ENCODE data around the gene CENPP. TPM values are rescaled to one million over a fixed set of nuclear protein-coding genes. Genes with fewer than 3 reads are reported as not detected.
A peak's percentile ranks its signal among the peaks of the same experiment; 100 is the strongest.

CENPP gene
- total and polyA plus RNA-seq, 4 donors: 0.62 to 8.7 (median 1.3) TPM

DNA sequence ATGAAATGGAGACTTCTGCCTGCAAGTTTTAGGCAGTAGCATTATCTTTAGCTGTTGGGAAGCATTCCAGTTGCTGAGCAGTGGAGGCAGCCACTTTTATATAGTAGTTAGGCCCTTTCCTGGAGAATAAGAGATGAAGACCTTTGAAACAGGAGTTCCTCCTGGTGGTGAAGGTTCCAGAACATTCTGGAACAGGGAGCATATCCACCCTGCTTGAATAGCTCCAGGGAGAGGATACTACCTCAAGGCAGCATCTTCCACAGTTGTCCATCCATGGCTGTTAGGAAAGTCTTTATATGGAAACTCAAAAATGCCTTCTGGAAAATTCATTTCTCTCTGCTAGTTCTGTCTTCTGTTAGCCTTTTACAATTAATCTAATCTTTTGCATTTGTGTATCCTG is 153.6 kb downstream of the CENPP start:
- Histone ChIP-seq H3K9me3 (ENCODE audit: control insufficient read depth in 4 of 4, low read length in 3 of 4) (no peaks in the 10 kb centered on the region), H3K4me3 (ENCODE audit: low read depth in 1 of 3, low read length in 3 of 3) (no peak overlapping the region), H3K4me1 (ENCODE audit: control insufficient read depth in 4 of 4, insufficient read depth in 4 of 4, low read length in 3 of 4) (no peaks in the 10 kb centered on the region), H3K27ac (ENCODE audit: low read depth in 1 of 2, low read length in 2 of 2) (peak overlapping the region in 1 of 2 donors; percentile 32), H3K36me3 (ENCODE audit: control insufficient read depth in 4 of 4, insufficient read depth in 3 of 4, low read depth in 1 of 4, low read length in 3 of 4) (no peaks in the 10 kb centered on the region), H3K27me3 (ENCODE audit: control insufficient read depth in 4 of 4, insufficient read depth in 4 of 4, low read length in 3 of 4) (no peaks in the 10 kb centered on the region), H3K9ac (ENCODE audit: low read depth in 1 of 2, low read length in 2 of 2) (no peak overlapping the region)
- no peak for TF ChIP-seq FOXA1 (IDR thresholded peaks at IDR 0.05)
- TF ChIP-seq JUND (IDR thresholded peaks at IDR 0.05): no peak
- TF ChIP-seq, protein P1, sequence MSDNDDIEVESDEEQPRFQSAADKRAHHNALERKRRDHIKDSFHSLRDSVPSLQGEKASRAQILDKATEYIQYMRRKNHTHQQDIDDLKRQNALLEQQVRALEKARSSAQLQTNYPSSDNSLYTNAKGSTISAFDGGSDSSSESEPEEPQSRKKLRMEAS (IDR thresholded peaks at IDR 0.05): no peak
- TF ChIP-seq RAD21 (IDR thresholded peaks at IDR 0.05): no peak
- no peak for TF ChIP-seq FOXA2 (IDR thresholded peaks at IDR 0.05)
- TF ChIP-seq, protein P2, sequence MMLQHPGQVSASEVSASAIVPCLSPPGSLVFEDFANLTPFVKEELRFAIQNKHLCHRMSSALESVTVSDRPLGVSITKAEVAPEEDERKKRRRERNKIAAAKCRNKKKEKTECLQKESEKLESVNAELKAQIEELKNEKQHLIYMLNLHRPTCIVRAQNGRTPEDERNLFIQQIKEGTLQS (IDR thresholded peaks at IDR 0.05): no peak
- TF ChIP-seq GABPA (IDR thresholded peaks at IDR 0.05 in 1 of 2, conservative IDR thresholded peaks at IDR 0.05 in 1 of 2): no peak
- no peak for TF ChIP-seq RXRA (IDR thresholded peaks at IDR 0.05)
- TF ChIP-seq HNF4A (conservative IDR thresholded peaks at IDR 0.05): no peak
- TF ChIP-seq CTCF (IDR thresholded peaks at IDR 0.05; ENCODE audit: low read depth, low read length, missing input control): no peak
- TF ChIP-seq YY1 (IDR thresholded peaks at IDR 0.05): no peak
- TF ChIP-seq, protein P3, sequence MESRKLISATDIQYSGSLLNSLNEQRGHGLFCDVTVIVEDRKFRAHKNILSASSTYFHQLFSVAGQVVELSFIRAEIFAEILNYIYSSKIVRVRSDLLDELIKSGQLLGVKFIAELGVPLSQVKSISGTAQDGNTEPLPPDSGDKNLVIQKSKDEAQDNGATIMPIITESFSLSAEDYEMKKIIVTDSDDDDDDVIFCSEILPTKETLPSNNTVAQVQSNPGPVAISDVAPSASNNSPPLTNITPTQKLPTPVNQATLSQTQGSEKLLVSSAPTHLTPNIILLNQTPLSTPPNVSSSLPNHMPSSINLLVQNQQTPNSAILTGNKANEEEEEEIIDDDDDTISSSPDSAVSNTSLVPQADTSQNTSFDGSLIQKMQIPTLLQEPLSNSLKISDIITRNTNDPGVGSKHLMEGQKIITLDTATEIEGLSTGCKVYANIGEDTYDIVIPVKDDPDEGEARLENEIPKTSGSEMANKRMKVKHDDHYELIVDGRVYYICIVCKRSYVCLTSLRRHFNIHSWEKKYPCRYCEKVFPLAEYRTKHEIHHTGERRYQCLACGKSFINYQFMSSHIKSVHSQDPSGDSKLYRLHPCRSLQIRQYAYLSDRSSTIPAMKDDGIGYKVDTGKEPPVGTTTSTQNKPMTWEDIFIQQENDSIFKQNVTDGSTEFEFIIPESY (IDR thresholded peaks at IDR 0.05): no peak
- no peak for TF ChIP-seq TAF1 (conservative IDR thresholded peaks at IDR 0.05)
- TF ChIP-seq SP1 (IDR thresholded peaks at IDR 0.05): no peak
- TF ChIP-seq REST (IDR thresholded peaks at IDR 0.05): no peak
- DNase-seq (ENCODE audit: low spot score): no peak

DNA sequence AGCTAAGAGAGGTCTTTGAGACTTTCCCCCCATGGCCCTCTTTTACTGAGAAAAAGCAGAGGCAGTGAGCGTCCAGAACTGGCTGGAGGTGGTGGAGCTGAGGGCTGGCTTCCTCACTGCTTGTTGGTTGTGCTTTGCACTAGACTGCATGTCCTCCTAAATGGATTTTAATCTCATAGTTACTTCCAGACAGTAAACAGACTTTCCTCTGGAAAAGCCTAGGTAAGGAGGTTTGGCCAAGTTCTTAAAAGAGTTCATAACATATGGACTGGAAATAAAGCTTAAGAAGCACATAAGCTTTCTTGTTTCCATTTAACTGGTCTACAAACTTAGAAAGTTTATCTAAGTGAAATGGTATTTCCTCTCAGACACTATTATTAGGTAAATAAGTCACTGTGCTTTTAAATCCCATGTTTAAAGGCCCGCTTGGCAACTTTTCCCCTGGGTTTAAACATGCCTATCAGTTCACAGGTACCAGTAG is 154.6 kb downstream of the CENPP start:
- Histone ChIP-seq H3K4me3 (ENCODE audit: low read depth in 1 of 3, low read length in 3 of 3) (no peak overlapping the region), H3K9me3 (ENCODE audit: control insufficient read depth in 4 of 4, low read length in 3 of 4) (no peaks in the 10 kb centered on the region), H3K36me3 (ENCODE audit: control insufficient read depth in 4 of 4, insufficient read depth in 3 of 4, low read depth in 1 of 4, low read length in 3 of 4) (no peaks in the 10 kb centered on the region), H3K4me1 (ENCODE audit: control insufficient read depth in 4 of 4, insufficient read depth in 4 of 4, low read length in 3 of 4) (no peaks in the 10 kb centered on the region), H3K27ac (ENCODE audit: low read depth in 1 of 2, low read length in 2 of 2) (peak overlapping the region in 1 of 2 donors; percentile 17), H3K27me3 (ENCODE audit: control insufficient read depth in 4 of 4, insufficient read depth in 4 of 4, low read length in 3 of 4) (no peaks in the 10 kb centered on the region), H3K9ac (ENCODE audit: low read depth in 1 of 2, low read length in 2 of 2) (no peak overlapping the region)
- DNase-seq (ENCODE audit: low spot score): no peak
- TF ChIP-seq EGR1 (IDR thresholded peaks at IDR 0.05; ENCODE audit: low read depth in 2 of 2) (no peak), TAF1 (conservative IDR thresholded peaks at IDR 0.05) (no peak), HNF4G (IDR thresholded peaks at IDR 0.05) (no peak), YY1 (IDR thresholded peaks at IDR 0.05) (no peak), HNF4A (conservative IDR thresholded peaks at IDR 0.05) (no peak), RXRA (IDR thresholded peaks at IDR 0.05) (no peak), RAD21 (IDR thresholded peaks at IDR 0.05) (no peak), CTCF (IDR thresholded peaks at IDR 0.05; ENCODE audit: low read depth, low read length, missing input control) (no peak), FOXA1 (IDR thresholded peaks at IDR 0.05) (no peak)
- TF ChIP-seq, protein P3 (IDR thresholded peaks at IDR 0.05): no peak
- TF ChIP-seq, protein P1 (IDR thresholded peaks at IDR 0.05): no peak
- 81% methylated on average over 2 of the region's 2 CpGs for WGBS
